IMR-90 (cell line): ENCODE data around the gene PHKA1.

Experiments used
- BHLHE40 ChIP-seq: fragments of 150-350 bp; IDR thresholded peaks from 2 replicates; pipeline ENCODE4 v1.6.1; 2016; ENCODE audit warnings: mild to moderate bottlenecking, low read depth, low read length
- CEBPB ChIP-seq: IDR thresholded peaks from 2 replicates; pipeline ENCODE4 v1.6.1; 2012; ENCODE audit warnings: low read depth, low read length, improper control_type of control experiment
- CHD1 ChIP-seq: IDR thresholded peaks from 2 replicates; pipeline ENCODE4 v1.6.1; 2012; ENCODE audit warnings: low read depth, low read length, improper control_type of control experiment
- CTCF ChIP-seq: conservative IDR thresholded peaks from 2 replicates; pipeline ENCODE4 v1.5.1; 2012; ENCODE audit warnings: mild to moderate bottlenecking, low read depth, low read length, improper control_type of control experiment
- ELK1 ChIP-seq: fragments of 150-350 bp; IDR thresholded peaks from 2 replicates; pipeline ENCODE4 v1.6.1; 2016; ENCODE audit warnings: low read depth, mild to moderate bottlenecking, low read length, moderate library complexity, borderline replicate concordance
- FOS ChIP-seq: fragments of 150-350 bp; IDR thresholded peaks from 2 replicates; pipeline ENCODE4 v1.6.1; 2016; ENCODE audit warnings: low read depth, low read length
- MAFK ChIP-seq: IDR thresholded peaks from 2 replicates; pipeline ENCODE4 v1.6.1; 2012; ENCODE audit warnings: low read depth, low read length, improper control_type of control experiment
- MXI1 ChIP-seq: IDR thresholded peaks from 2 replicates; pipeline ENCODE4 v1.6.1; 2012; ENCODE audit warnings: low read depth, mild to moderate bottlenecking, low read length, moderate library complexity, borderline replicate concordance
- POLR2A ChIP-seq: IDR thresholded peaks from 2 replicates; pipeline ENCODE4 v1.6.1; 2012; ENCODE audit warnings: mild to moderate bottlenecking, low read depth, low read length
- RAD21 ChIP-seq: IDR thresholded peaks from 2 replicates; pipeline ENCODE4 v1.6.1; 2012; ENCODE audit warnings: low read length, improper control_type of control experiment
- RCOR1 ChIP-seq: IDR thresholded peaks from 2 replicates; pipeline ENCODE4 v1.6.1; 2012; ENCODE audit warnings: mild to moderate bottlenecking, low read length, improper control_type of control experiment; ENCODE audit not compliant: insufficient replicate concordance
- RFX5 ChIP-seq: IDR thresholded peaks from 2 replicates; pipeline ENCODE4 v1.8.0; 2012; ENCODE audit warnings: low read depth, mild to moderate bottlenecking, low read length, moderate library complexity
- SMC3 ChIP-seq: fragments of 150-350 bp; IDR thresholded peaks from 2 replicates; pipeline ENCODE4 v1.6.1; 2016; ENCODE audit warnings: low read depth, mild to moderate bottlenecking, antibody characterized with exemption, low read length, moderate library complexity
- USF2 ChIP-seq: fragments of 150-350 bp; IDR thresholded peaks from 2 replicates; pipeline ENCODE4 v1.6.1; 2017; ENCODE audit warnings: mild to moderate bottlenecking, antibody characterized with exemption, low read length, low read depth

- no peak for TF ChIP-seq SMC3
- TF ChIP-seq CTCF, result no peak
- TF ChIP-seq POLR2A, result no peak
- TF ChIP-seq MAFK, result no peak
- no peak for TF ChIP-seq CEBPB
- no peak for TF ChIP-seq BHLHE40
- TF ChIP-seq FOS, result no peak
- no peak for TF ChIP-seq USF2
- no peak for TF ChIP-seq RAD21
- TF ChIP-seq CHD1, result no peak
- no peak for TF ChIP-seq RCOR1
- no peak for TF ChIP-seq RFX5
- TF ChIP-seq MXI1, result no peak
- no peak for TF ChIP-seq ELK1
Measured at GRCh38 chrX:72705814-72706213, 8.3 kb downstream of the PHKA1 start.
